GM21515 (cell line): Measurements from ENCODE around the gene EFNB1.
"Not testable (repeated sequence)": the region's sequence is repeated elsewhere in the genome, so short reads cannot be mapped to it uniquely, and the experiment has no call there.

Source experiments
- ATAC-seq: cut with Tn5 transposase; IDR thresholded peaks from one replicate; pipeline ENCODE4 v1.9.1; 2021; ENCODE audit not compliant: unreplicated experiment

The EFNB1 gene

DNA sequence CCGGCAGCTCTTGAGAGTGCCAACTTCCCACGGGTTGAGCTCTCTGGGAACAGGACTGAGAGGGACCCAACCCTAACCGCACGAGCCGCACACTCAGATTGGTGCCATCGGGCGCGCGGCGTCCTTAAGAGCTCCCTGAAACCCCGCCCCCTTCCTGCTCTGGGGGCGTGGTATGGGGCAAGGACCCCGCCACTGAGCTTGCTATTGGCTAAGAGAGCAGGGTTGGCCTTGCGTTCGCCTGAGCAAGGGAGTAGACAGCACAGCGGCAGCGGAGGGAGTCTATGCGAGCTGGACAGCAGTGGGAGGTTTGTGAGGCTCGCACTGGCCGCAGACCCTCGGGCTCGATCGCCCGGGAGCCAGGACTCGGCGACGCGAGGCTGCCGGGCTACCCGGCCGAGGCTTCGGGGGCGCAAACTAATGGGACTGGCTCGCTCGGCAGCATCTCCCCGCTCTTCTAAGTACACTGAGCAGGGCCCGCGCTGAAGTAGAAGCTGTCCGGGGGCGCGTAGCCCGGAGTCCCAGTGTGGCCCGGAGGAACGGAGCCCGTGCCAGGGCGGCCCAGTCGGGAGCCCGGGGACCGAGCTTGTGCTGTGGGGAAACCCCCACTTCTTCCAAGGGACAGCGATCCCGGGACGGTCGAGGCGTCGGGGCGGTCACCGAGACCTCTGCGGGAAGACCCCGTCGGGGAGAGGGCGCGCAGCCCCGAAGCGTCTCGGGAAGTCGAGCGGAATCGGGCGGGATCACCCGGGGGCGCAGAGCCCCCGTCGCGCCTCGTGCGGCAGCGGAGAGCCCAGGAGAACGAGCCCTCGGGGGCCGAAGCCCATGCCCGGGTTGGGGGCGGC lies at the start of gene EFNB1:
Gene EFNB1, plus strand, starts transcription at position 282 of the 842 bp plus-strand sequence. CDS start 756 bp downstream, outside the sequence.
- ATAC-seq, result peak; percentile 93

DNA sequence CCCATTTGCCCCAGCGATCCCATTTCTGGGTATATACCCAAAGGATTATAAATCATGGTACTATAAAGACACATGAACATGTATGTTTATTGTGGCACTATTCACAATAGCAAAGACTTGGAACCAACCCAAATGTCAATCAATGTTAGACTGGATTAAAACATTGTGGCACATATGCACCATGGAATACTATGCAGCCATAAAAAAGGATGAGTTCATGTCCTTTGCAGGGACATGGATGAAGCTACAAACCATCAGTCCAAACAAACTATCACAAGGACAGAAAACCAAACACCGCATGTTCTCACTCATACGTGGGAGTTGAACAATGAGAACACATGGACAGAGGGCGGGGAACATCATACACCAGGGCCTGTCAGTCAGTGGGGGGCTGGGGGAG lies 47.5 kb upstream of the EFNB1 start:
- not testable (repeated sequence) for ATAC-seq

DNA sequence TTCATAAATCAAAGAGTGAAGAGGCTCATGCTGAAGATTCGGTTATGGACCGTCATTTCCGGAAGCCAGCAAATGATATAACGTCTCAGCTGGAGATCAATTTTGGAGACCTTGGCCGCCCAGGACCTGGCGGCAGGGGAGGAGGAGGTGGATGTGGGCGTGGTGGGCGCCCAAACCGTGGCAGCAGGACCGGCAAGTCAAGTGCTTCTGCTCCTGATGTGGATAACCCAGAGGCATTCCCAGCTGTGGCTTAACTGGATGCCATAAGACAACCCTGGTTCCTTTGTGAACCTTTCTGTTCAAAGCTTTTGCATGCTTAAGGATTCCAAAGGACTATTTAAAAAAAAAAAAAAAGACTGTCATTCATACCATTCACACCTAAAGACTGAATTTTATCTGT lies 44.0 kb upstream of the EFNB1 start:
- no peak for ATAC-seq

DNA sequence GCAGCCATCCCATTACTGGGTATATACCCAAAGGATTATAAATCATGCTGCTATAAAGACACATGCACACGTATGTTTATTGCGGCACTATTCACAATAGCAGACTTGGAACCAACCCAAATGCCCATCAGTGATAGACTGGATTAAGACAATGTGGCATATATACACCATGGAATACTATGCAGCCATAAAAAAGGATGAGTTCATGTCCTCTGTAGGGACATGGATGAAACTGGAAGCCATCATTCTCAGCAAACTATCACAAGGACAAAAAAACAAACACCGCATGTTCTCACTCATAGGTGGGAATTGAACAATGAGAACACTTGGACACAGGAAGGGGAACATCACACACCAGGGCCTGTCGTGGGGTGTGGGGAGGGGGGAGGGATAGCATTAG lies 42.2 kb upstream of the EFNB1 start:
- not testable (repeated sequence) for ATAC-seq

DNA sequence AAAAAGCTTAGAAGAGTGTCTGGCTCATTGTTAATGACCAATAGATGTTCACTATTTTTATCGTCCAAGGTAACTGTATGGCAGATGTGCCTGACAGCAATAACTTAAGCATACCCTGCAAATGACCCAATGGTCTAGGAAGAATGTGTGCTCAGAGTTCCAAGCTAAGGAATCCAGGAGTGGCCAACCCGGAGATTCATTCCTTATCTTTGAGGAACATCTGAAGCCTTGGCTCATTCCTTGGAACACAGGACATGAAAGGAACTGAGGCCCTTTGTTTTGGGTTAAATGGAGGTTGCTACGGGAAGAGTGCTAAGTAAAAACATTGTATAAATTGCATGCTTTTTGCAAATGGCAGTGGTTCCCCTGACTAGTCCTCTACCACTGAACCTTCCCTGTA lies 38.9 kb upstream of the EFNB1 start:
- ATAC-seq, result no peak

DNA sequence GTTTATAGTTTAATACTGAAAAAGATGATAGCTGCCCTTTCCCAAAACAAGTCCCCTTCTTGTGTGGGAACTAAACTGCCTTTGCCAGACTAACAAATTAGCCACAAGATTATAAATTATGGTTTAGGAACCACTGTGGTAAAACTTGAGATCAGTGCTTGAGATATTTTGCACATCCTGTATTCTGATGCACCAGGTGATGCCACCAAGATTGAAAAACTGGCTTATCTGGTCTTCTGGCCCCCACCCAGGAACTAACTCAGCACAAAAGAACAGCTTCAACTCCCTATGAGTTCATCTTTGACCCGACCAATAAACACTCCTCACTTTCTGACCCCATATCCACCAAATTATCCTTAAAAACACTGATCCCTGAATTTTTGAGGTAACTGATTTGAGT lies 36.7 kb upstream of the EFNB1 start:
- ATAC-seq, result no peak

DNA sequence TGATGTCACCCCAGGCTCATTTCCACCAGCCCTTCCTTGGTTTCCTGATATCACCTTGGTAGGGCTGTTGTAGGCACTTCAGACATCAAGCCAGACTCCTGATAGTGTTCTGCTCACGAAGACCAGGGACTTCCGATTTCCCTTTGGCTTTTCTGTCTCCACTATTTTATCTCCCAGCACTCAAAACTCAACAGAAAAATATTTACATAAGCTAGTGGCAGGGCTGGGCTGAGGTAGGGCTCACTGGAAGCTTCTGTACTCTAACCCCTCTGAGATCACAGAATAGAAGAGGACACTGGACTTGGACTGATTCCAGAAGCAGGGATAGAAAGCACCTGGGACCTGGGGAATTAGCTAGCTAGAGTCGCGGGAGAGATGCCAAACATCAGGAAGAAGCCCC lies 34.4 kb upstream of the EFNB1 start:
- ATAC-seq, result no peak

DNA sequence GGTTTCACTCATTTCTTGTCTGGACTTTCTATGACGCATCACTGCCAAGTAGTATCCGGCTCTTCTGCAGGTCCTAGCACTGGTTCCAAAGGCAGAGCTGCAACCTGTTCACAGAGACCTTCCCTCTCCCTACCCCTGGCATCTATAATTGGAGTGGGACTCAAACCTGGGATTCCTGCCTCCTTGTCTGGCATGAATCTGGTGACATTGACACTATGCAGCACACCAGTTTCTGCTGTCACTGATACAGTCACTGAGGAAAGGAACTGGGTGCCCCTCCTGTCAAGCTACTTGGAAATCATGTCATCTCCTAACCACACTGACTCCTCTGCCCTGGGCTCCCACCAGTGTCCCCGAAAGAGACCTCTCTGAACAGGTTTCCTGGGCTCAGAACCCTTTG lies 33.1 kb upstream of the EFNB1 start:
- no peak for ATAC-seq

DNA sequence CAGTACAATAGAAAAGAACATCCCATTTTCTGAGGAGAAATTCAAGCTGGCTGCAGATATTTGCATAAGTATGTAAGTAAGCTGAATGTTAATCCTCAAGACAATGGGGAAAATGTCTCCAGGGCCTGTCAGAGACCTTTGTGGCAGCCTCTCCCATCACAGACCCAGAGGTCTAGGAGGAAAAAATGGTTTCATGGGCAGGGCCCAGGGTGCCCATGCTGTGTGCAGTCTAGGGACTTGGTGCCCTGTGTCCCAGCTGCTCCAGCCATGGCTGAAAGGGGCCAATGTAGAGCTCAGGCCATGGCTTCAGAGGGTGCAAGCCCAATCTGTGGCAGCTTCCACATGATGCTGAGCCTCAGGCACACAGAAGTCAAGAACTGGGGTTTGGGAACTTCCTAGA lies 30.4 kb upstream of the EFNB1 start:
- not testable (repeated sequence) for ATAC-seq

DNA sequence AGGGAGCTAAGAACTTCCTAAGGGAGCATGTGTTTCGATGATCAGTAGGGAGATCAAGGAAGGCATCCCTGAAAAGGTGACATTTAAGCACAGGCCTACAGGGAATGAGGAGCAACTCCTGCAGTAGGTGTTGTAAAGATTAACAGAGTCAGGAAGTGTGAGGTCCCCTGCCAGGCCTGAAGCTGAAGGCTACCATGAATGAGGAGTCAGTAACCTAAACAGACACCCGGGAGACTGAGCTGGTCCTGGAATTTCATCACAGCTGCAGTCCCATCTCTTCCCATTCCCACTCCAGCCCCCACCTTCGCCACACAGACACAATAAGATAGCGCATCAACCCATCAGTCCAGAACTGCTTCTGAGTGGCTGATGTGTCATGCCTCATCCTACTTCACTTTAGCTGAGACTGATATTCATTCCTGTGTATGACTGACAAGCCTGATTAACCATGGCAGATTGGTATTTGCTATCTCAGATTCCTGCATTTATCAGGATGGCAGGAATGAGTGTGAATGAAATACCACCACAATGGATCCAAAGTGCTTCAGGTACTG lies 27.0 kb upstream of the EFNB1 start:
- no peak for ATAC-seq

DNA sequence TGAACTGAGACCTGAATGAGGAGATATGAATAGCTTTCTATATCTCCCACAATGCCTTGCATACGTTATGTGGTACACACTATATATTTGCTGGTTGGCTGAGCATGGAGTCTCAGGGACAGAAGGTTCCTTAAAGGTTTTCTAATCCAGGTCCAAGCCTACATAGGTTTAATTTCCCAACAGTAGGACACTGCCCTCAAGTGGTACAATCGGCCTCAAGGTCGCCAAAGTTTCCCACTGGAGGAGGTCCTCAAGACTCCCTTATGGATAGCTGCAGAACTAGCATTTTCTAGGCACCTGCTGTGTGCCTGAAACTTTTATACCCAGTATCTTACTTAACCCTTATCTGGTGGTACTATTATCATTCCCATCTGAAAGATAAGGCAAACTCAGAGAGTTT lies 21.0 kb upstream of the EFNB1 start:
- ATAC-seq, result no peak

DNA sequence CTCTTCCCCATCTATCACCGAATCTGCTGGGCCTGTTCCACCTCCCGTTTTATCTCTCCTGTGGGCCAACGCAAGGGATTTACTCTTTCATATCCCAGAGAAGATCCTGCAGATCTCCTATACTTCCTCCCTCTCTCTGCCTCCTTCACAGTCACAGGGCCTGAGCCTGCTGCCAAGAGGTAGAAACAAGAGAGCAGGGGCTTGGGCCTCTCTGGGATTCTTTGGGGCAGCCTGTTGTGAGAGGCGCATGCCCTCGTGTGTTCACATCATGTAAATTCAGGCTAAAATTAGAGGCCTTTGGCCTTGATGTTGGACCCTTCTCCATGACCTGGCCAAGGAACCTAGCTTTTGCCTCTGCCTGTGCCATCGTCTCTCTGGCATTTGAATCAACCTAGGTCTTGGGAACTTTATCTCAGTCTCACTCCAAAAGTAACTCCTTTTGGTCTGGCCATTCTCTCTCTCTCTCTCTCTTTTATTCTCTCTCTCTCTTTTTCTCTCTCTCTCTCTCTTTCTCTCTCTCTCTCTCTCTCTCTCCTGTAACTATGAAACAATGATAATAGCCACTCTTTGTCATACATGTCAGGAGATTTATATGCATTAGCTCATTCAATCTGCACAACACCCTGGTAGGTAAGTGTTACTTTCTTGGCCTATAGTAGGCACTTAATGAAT lies 20.0 kb upstream of the EFNB1 start:
- ATAC-seq, result no peak

DNA sequence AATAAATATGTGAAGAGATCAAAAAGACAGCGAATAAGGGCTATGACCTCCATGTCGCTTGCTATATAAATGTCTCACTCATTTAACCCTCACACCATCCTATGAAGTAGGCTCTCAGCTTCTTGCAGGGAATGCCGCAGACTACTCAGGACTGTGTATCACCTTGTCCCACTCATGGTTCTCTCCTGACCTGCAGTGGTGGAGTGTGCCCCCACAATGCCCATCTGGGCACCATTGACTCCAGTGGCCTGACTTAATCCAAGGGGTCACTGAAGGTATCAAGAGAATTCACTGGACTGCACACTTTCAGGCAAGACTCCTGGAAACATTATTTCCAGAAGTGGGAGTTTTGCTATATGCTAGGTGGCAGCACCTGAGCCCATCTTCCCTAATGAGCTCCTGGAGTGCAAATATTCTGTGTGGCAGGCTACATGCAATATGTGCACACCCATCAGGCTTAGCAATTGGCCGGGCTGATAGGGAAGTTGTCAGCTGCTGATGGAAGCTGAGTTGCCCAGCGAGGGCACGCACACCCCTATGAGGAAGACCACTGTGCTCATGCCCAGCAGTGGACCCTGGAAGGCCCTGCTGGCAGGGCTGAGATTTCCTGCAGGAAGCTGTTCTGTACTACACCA lies 8.2 kb upstream of the EFNB1 start:
- no peak for ATAC-seq

DNA sequence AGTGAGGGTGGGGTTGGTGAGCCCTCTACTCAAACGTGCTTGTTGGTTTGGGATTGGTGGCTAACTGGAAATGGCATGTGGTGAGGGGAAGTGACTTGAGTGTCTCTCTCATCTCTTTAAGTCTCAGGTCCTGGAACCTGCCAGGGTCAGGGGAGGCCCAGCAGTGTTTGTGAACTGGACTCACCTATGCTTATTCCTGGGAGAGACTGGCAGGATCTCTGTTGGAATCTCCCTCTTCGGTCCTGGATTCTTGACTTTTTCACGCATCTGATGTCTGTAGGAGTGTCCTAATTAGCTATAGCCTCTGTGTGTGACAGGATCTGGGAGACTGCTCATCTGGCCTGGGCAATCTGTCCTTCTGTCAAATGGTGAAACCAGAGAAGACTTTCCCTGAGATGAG lies 7.2 kb upstream of the EFNB1 start:
- no peak for ATAC-seq

DNA sequence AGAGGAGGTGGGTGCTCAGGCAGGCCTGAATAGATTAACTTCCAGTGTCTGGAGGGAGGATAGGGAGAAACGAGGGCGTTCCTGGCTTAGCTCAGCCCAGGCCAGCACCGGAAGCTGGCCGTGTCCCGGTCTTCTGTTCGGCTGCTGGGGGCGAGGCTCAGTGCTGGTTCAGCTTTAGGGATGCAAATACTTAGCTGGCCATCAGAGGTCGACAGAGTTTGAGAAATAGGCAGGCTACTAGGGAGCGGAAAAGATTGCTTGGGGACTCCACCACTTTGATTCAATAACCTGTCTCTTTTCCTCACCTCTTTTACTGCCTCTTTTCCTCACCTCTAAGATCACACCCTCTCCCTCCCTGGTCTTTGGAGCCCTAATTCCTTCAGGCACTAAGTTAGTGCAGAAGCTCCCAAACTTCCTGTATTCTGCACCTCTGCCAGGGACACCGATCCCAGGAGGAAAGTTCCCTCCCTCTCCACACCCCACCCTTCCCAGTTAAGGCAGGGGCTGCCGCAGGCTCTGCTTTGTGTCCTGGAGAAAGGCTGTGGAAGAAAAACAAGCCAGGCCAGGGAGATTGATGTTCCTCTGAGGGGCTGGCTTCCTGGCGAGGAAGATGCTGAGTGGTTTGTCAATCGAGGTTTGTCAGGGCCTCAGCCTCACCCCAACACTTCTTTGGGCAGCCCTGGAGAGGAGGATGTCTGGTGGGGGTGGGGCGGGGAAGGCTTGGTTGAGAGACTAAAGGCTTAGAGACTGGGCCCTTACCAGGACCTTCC lies 6.0 kb upstream of the EFNB1 start:
- ATAC-seq, result no peak

DNA sequence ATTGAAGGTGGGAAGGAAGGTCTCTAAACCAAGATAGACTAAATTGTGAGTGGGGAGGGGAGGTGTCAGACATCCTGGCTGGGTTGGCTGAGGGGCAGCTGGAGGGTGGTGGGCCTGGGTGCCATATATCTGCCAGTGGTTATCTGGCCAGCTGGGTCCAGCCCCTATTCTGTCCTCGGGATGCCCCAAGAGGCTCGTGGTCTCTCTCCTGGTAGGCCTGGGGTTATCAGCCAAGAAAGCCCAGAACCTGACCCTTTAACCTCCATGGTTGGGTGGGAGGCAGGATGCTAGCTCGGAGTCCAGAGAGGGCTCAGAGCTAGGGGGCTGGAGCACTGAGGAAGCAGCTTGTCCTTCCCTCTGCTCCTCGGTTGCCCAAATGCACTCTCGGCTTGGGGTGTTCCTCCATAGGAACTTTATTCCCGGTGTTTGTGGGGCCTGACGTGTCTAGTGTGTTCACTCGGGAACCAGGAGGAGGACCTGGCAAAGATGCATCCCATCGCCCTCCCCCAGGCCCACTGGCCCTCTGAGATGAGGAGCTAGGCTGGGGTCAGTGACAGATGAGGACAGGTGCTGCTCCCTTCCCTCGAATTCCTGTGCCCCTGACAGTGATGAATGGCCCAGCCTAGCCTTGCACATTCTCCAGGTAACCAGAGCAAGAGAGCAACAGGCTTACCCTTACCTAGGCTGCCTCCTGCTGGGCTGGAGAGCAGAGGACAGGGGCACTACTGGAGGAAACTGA lies 5.2 kb upstream of the EFNB1 start:
- ATAC-seq, result no peak

DNA sequence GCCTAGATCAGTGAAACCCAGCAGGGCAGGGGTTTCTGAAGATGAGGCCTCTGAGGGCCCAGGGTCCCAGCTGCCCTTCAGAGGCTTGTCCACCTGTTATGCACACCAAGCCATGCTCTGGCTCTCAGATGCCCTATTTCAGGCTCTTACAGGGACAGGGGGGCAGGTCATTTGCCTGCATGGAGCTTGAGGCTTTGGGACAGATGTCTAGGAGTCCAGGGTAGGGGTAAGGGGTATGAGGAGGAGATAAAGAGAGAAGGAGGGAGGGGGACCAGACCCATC lies 4.7 kb upstream of the EFNB1 start:
- no peak for ATAC-seq

DNA sequence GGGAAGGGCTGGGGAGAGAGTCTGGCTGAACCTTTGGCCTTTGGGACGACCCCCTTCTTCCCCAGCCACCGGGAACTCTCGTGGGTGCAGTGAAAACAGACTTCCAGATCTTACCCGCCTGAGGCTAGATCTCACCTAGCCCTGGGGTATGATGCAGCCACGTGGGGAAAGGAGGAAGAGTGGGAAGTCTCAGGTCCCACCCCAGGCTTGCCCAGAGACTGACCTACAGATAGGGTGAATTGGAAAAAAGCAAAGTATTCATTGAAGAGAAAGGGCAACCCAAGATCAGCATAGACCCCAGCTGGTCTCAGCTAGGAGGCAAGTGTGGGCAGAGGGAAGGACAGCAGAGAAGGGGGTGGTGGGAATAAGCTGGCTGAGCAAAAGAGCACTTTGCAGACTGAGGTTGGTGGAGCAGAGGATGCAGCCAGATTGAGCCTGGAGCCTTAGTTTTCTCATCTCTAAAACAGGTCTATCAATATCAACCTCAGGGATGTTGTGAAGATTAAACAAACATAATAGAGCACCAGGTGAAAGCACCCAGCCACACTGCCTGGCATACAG lies 4.2 kb upstream of the EFNB1 start:
- ATAC-seq, result no peak

DNA sequence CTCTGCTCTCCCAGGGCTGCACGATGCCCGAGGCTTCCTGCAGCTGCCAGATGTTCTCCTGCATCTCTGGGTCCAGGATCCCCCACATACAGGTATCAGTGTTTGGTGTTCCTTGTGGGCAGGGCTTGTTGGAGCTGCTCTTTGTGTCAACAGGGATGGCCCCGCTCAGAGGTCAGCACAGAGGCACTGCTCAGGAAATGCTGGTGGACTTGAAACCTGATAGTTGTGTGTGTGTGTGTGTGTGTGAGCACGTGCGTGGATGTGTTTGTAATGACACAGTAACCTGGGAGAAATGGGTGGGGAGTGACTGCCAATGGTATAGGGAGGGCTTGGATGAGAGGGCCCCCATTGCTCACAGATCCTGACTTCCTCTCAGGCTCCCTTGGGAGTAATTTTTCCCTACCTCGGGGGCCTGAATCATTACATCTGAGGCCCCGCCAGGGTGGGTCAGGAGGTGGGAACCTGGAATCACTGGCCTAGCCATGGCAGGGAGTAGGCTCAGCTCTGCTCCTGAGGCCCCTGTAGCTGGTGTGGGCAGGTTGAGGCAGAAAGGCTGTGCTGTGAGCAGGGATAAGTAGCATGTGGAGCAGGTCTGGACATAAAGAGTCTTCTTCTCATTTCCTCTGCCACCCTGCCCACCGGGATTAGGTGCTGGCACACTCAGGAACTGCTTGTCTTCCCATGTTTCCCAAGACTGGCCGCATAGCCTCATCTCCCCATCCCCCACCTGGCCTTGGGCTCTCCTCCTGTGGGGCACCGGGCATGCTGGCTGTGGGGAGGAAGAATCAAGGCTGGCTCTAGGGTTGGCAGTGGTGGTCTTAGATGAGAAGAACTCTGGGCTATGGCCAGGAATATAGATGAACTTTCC lies 2.5 kb upstream of the EFNB1 start:
- no peak for ATAC-seq
